ENCODE data around the gene YWHAG. TPM values are rescaled to one million over a fixed set of nuclear protein-coding genes. Genes with fewer than 3 reads are reported as not detected.

YWHAG gene
- total and polyA plus RNA-seq, 2 of the 13 experiments (the other 11 are each of a cell fraction or from before 2014, with no cell fraction given): 36.9 to 67.5 TPM

GRCh38 chr7:76393116-76394031 lies 34.6 kb upstream of the YWHAG start (continued):
- TF ChIP-seq GLI4 (CRISPR knock-in tag; IDR thresholded peaks at IDR 0.05; ENCODE audit: borderline replicate concordance): no peak
- TF ChIP-seq ZNF232 (CRISPR knock-in tag; IDR thresholded peaks at IDR 0.05; ENCODE audit: borderline replicate concordance): no peak
- TF ChIP-seq, protein P1, sequence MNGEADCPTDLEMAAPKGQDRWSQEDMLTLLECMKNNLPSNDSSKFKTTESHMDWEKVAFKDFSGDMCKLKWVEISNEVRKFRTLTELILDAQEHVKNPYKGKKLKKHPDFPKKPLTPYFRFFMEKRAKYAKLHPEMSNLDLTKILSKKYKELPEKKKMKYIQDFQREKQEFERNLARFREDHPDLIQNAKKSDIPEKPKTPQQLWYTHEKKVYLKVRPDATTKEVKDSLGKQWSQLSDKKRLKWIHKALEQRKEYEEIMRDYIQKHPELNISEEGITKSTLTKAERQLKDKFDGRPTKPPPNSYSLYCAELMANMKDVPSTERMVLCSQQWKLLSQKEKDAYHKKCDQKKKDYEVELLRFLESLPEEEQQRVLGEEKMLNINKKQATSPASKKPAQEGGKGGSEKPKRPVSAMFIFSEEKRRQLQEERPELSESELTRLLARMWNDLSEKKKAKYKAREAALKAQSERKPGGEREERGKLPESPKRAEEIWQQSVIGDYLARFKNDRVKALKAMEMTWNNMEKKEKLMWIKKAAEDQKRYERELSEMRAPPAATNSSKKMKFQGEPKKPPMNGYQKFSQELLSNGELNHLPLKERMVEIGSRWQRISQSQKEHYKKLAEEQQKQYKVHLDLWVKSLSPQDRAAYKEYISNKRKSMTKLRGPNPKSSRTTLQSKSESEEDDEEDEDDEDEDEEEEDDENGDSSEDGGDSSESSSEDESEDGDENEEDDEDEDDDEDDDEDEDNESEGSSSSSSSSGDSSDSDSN (CRISPR knock-in tag; IDR thresholded peaks at IDR 0.05): peak; percentile 85
- no peak for TF ChIP-seq ZNF260 (CRISPR knock-in tag; IDR thresholded peaks at IDR 0.05; ENCODE audit: borderline replicate concordance, low read depth)
- no peak for TF ChIP-seq KLF15 (CRISPR knock-in tag; IDR thresholded peaks at IDR 0.05; ENCODE audit: borderline replicate concordance)
- TF ChIP-seq, protein P2, sequence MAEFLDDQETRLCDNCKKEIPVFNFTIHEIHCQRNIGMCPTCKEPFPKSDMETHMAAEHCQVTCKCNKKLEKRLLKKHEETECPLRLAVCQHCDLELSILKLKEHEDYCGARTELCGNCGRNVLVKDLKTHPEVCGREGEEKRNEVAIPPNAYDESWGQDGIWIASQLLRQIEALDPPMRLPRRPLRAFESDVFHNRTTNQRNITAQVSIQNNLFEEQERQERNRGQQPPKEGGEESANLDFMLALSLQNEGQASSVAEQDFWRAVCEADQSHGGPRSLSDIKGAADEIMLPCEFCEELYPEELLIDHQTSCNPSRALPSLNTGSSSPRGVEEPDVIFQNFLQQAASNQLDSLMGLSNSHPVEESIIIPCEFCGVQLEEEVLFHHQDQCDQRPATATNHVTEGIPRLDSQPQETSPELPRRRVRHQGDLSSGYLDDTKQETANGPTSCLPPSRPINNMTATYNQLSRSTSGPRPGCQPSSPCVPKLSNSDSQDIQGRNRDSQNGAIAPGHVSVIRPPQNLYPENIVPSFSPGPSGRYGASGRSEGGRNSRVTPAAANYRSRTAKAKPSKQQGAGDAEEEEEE (CRISPR knock-in tag; IDR thresholded peaks at IDR 0.05; ENCODE audit: borderline replicate concordance): no peak
- no peak for TF ChIP-seq HMGA1 (CRISPR knock-in tag; conservative IDR thresholded peaks at IDR 0.05)
- TF ChIP-seq ZNF329 (CRISPR knock-in tag; IDR thresholded peaks at IDR 0.05; ENCODE audit: low read depth): peak; percentile 91
- TF ChIP-seq SMARCE1 (IDR thresholded peaks at IDR 0.05; ENCODE audit: borderline replicate concordance): no peak
- TF ChIP-seq CREM (IDR thresholded peaks at IDR 0.05): no peak
- TF ChIP-seq CREM (CRISPR knock-in tag; IDR thresholded peaks at IDR 0.05): no peak
- no peak for TF ChIP-seq ATM (IDR thresholded peaks at IDR 0.05; ENCODE audit: borderline replicate concordance)
- no peak; a peak in 2 of 4 replicates for TF ChIP-seq KLF16 (CRISPR knock-in tag; IDR thresholded peaks at IDR 0.05)
- TF ChIP-seq RXRB (CRISPR knock-in tag; IDR thresholded peaks at IDR 0.05; ENCODE audit: borderline replicate concordance): no peak
- peak; percentile 91; the same call in 1 of the 2 replicates for TF ChIP-seq KDM3A (CRISPR knock-in tag; IDR thresholded peaks at IDR 0.05; ENCODE audit: low read depth)
- TF ChIP-seq FOXA3 (CRISPR knock-in tag; IDR thresholded peaks at IDR 0.05): peak; percentile 21
- TF ChIP-seq GMEB2 (CRISPR knock-in tag; IDR thresholded peaks at IDR 0.05; ENCODE audit: low read depth): no peak
- TF ChIP-seq, protein P3, sequence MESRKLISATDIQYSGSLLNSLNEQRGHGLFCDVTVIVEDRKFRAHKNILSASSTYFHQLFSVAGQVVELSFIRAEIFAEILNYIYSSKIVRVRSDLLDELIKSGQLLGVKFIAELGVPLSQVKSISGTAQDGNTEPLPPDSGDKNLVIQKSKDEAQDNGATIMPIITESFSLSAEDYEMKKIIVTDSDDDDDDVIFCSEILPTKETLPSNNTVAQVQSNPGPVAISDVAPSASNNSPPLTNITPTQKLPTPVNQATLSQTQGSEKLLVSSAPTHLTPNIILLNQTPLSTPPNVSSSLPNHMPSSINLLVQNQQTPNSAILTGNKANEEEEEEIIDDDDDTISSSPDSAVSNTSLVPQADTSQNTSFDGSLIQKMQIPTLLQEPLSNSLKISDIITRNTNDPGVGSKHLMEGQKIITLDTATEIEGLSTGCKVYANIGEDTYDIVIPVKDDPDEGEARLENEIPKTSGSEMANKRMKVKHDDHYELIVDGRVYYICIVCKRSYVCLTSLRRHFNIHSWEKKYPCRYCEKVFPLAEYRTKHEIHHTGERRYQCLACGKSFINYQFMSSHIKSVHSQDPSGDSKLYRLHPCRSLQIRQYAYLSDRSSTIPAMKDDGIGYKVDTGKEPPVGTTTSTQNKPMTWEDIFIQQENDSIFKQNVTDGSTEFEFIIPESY (CRISPR knock-in tag; IDR thresholded peaks at IDR 0.05): no peak; the same call in 1 of the 2 replicates
- TF ChIP-seq ZSCAN20 (CRISPR knock-in tag; IDR thresholded peaks at IDR 0.05; ENCODE audit: borderline replicate concordance): no peak
- TF ChIP-seq PAWR (CRISPR knock-in tag; IDR thresholded peaks at IDR 0.05; ENCODE audit: borderline replicate concordance): no peak
- no peak for TF ChIP-seq ZNF615 (CRISPR knock-in tag; IDR thresholded peaks at IDR 0.05; ENCODE audit: borderline replicate concordance)
- no peak for TF ChIP-seq ZNF20 (CRISPR knock-in tag; IDR thresholded peaks at IDR 0.05)
